ENCODE results near the gene ZNF165.
"Not testable (repeated sequence)": the region's sequence is repeated elsewhere in the genome, so short reads cannot be mapped to it uniquely, and the experiment has no call there.

ZNF165 gene

DNA sequence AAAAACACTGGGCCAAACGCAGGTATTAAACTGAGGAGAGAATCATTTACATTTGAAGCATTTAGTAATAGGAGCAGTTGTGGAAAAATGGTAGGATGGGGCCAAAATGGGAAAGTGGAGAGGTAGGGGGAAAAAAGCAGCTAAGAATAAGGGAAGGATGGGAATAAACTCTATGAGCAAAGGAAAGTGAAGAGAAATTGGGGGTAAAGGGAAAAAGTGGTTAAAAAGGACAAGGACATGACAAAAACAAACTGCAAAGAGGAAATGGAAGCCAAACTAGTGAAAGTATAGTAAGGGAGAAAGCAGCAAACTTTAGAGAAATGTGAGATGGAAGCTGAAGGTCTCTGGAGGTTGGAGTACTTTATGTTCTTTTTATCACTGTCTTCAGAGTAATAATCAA is 37.8 kb downstream of the ZNF165 start:
- TF ChIP-seq CTCF (IDR thresholded peaks at IDR 0.05; ENCODE audit: low read depth, low read length), result no peak
- DNase-seq (ENCODE audit: low read depth, low spot score), result no peak
- H3K4me3 ChIP-seq (ENCODE audit: low read depth, low read length), result no peak overlapping the region
- in situ Hi-C loops (cut with HindIII; ENCODE audit: low sequenced_read_pairs), result no loop called here

DNA sequence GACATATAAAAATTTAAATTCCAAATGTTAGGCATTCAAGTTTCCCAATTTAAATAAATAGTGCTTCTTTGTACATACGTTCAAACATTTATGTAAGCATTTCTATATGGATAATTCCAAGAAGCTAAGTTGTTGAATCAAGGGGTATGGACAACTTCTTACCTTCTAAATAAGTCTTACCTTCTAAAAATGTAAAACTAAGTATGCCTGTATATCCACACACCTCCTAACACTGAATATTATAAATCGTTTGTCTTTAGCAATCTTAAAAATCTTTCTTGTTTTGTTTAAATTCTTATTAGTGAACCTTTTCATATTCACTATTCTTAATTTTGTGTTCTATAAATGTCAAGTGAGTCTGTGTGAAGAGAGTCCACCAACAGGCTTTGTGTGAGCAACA is 41.5 kb downstream of the ZNF165 start:
- in situ Hi-C loops (cut with HindIII; ENCODE audit: low sequenced_read_pairs), result no loop called here
- TF ChIP-seq CTCF (IDR thresholded peaks at IDR 0.05; ENCODE audit: low read depth, low read length), result no peak
- no peak for DNase-seq (ENCODE audit: low read depth, low spot score)

DNA sequence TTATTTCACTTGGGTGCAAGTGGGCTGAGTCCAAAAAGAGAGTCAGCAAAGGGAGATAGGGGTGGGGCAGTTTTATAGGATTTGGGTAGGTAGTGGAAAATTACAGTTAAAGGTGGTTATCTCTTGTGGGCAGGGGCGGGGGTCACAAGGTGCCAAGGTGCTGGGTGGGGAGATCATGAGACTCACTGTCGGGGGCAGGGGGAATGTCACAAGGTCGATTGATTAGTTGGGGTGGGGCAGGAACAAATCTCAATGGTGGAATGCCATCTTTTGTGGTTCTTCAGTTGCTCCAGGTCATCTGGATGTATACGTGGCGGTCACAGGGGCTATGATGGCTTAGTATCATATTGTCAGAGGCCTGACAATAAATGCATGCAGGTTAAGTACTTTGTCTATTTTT is 41.9 kb downstream of the ZNF165 start:
- H3K4me3 ChIP-seq (ENCODE audit: low read depth, low read length); DNase-seq (ENCODE audit: low read depth, low spot score); in situ Hi-C loops (cut with HindIII; ENCODE audit: low sequenced_read_pairs): not testable (repeated sequence)

More for the DNA sequence above, 41.5 kb downstream of the ZNF165 start:
- H3K4me3 ChIP-seq (ENCODE audit: low read depth, low read length), result no peak overlapping the region

DNA sequence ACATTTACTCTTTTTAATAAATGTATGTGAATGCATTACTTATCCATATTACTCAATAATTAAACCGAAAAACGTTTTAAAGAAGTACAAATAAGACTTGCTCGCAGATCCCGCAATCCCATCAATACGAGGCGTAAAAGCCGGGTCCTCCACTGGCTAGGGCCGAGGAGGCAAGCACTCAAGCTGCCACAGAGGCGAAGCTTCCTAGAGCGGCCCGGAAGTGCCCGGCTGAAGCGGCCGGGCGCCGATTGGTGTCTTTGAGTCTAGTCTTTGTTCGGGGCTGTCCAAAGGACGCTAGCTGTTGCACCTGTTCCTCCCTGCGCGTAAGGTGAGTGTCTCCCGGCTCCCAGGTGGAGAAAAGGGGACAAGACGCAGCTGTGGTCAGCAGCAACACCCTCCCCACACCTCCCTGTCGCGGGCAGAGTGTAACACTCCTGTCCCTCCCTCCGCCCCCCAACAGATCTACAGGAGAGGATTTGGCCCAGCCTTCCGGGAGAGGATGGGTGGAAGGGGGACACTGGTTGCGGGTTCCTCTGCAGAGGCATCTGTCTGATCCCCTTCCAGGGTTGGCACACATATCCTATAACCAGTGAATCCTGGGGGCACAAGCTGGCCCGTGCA is 44.1 kb downstream of the ZNF165 start, which contains the start of gene ZSCAN16:
Gene ZSCAN16, plus strand, starts transcription at position 260 of the 621 bp plus-strand sequence. CDS start 835 bp downstream, outside the sequence.
- DNase-seq (ENCODE audit: low read depth, low spot score), result peak; percentile 88
- peak within 1 kb of the TSS; percentile 73 for H3K4me3 ChIP-seq (ENCODE audit: low read depth, low read length)
- no peak for TF ChIP-seq CTCF (IDR thresholded peaks at IDR 0.05; ENCODE audit: low read depth, low read length)
- in situ Hi-C loops (cut with HindIII; ENCODE audit: low sequenced_read_pairs), result no loop called here

- peak overlapping the region; percentile 73 for H3K4me3 ChIP-seq (ENCODE audit: low read depth, low read length)
- no peak for DNase-seq (ENCODE audit: low read depth, low spot score)
- no peak for TF ChIP-seq CTCF (IDR thresholded peaks at IDR 0.05; ENCODE audit: low read depth, low read length)
- in situ Hi-C loops (cut with HindIII; ENCODE audit: low sequenced_read_pairs), result no loop called here
Observed at GRCh38 chr6:28124971-28125353, 44.6 kb downstream of the ZNF165 start.

DNA sequence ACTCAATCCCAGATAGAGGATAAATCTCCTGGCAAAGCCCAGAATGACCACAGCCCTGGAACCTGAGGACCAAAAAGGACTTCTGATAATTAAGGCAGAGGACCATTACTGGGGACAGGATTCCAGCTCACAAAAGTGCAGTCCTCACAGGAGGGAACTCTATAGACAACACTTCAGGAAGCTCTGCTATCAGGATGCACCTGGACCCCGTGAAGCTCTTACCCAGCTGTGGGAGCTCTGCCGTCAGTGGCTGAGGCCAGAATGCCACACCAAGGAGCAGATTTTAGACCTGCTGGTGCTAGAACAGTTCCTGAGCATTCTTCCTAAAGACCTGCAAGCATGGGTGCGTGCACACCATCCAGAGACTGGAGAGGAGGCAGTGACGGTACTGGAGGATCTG is 45.0 kb downstream of the ZNF165 start:
- in situ Hi-C loops (cut with HindIII; ENCODE audit: low sequenced_read_pairs), result no loop called here

More for the DNA sequence above, 45.0 kb downstream of the ZNF165 start:
- TF ChIP-seq CTCF (IDR thresholded peaks at IDR 0.05; ENCODE audit: low read depth, low read length), result no peak
- DNase-seq (ENCODE audit: low read depth, low spot score), result no peak
- no peak overlapping the region for H3K4me3 ChIP-seq (ENCODE audit: low read depth, low read length)
